ENCODE results near the gene FBXW7.
"Not testable (repeated sequence)": the region's sequence is repeated elsewhere in the genome, so short reads cannot be mapped to it uniquely, and the experiment has no call there.

The FBXW7 gene

GRCh38 chr4:152571770-152572169 is 35.9 kb upstream of the FBXW7 start:
- no peaks in the 10 kb centered on the region for H3K27me3 ChIP-seq (ENCODE audit: control insufficient read depth, insufficient read depth, low read length)
- H3K36me3 ChIP-seq (ENCODE audit: control insufficient read depth, low read depth, low read length): no peaks in the 10 kb centered on the region
- no peak overlapping the region for H3K9ac ChIP-seq (ENCODE audit: low read length)
- H3K4me1 ChIP-seq (ENCODE audit: control insufficient read depth, low read depth, low read length): no peaks in the 10 kb centered on the region
- no peaks in the 10 kb centered on the region for H3K9me3 ChIP-seq (ENCODE audit: control insufficient read depth, low read depth, low read length)
- H3K27ac ChIP-seq (ENCODE audit: low read length): no peak overlapping the region
- H3K4me3 ChIP-seq (ENCODE audit: low read length): no peak overlapping the region

GRCh38 chr4:152571296-152571695 is 35.4 kb upstream of the FBXW7 start:
- H3K9me3 ChIP-seq (ENCODE audit: control insufficient read depth, low read depth, low read length): no peaks in the 10 kb centered on the region

GRCh38 chr4:152565333-152565732 is 29.4 kb upstream of the FBXW7 start:
- H3K27me3 ChIP-seq (ENCODE audit: control insufficient read depth, insufficient read depth, low read length): no peaks in the 10 kb centered on the region
- no peak overlapping the region for H3K4me3 ChIP-seq (ENCODE audit: low read length)
- H3K9me3 ChIP-seq (ENCODE audit: control insufficient read depth, low read depth, low read length): no peaks in the 10 kb centered on the region
- H3K36me3 ChIP-seq (ENCODE audit: control insufficient read depth, low read depth, low read length): no peaks in the 10 kb centered on the region
- no peaks in the 10 kb centered on the region for H3K4me1 ChIP-seq (ENCODE audit: control insufficient read depth, low read depth, low read length)
- H3K9ac ChIP-seq (ENCODE audit: low read length): no peak overlapping the region
- H3K27ac ChIP-seq (ENCODE audit: low read length): no peak overlapping the region

More at GRCh38 chr4:152571296-152571695, 35.4 kb upstream of the FBXW7 start:
- H3K9ac ChIP-seq (ENCODE audit: low read length): no peak overlapping the region
- no peaks in the 10 kb centered on the region for H3K36me3 ChIP-seq (ENCODE audit: control insufficient read depth, low read depth, low read length)
- no peaks in the 10 kb centered on the region for H3K4me1 ChIP-seq (ENCODE audit: control insufficient read depth, low read depth, low read length)
- no peak overlapping the region for H3K4me3 ChIP-seq (ENCODE audit: low read length)
- H3K27ac ChIP-seq (ENCODE audit: low read length): no peak overlapping the region
- no peaks in the 10 kb centered on the region for H3K27me3 ChIP-seq (ENCODE audit: control insufficient read depth, insufficient read depth, low read length)

GRCh38 chr4:152564336-152564735 is 28.4 kb upstream of the FBXW7 start:
- H3K4me3 ChIP-seq (ENCODE audit: low read length): no peak overlapping the region
- no peaks in the 10 kb centered on the region for H3K36me3 ChIP-seq (ENCODE audit: control insufficient read depth, low read depth, low read length)
- no peaks in the 10 kb centered on the region for H3K9me3 ChIP-seq (ENCODE audit: control insufficient read depth, low read depth, low read length)
- H3K27ac ChIP-seq (ENCODE audit: low read length): no peak overlapping the region
- H3K27me3 ChIP-seq (ENCODE audit: control insufficient read depth, insufficient read depth, low read length): no peaks in the 10 kb centered on the region
- no peaks in the 10 kb centered on the region for H3K4me1 ChIP-seq (ENCODE audit: control insufficient read depth, low read depth, low read length)
- no peak overlapping the region for H3K9ac ChIP-seq (ENCODE audit: low read length)

GRCh38 chr4:152563209-152563608 is 27.3 kb upstream of the FBXW7 start:
- no peaks in the 10 kb centered on the region for H3K9me3 ChIP-seq (ENCODE audit: control insufficient read depth, low read depth, low read length)
- H3K4me1 ChIP-seq (ENCODE audit: control insufficient read depth, low read depth, low read length): no peaks in the 10 kb centered on the region
- H3K4me3 ChIP-seq (ENCODE audit: low read length): no peak overlapping the region
- no peak overlapping the region for H3K27ac ChIP-seq (ENCODE audit: low read length)
- H3K27me3 ChIP-seq (ENCODE audit: control insufficient read depth, insufficient read depth, low read length): no peaks in the 10 kb centered on the region
- no peak overlapping the region for H3K9ac ChIP-seq (ENCODE audit: low read length)
- no peaks in the 10 kb centered on the region for H3K36me3 ChIP-seq (ENCODE audit: control insufficient read depth, low read depth, low read length)

GRCh38 chr4:152559641-152560040 is 23.7 kb upstream of the FBXW7 start:
- H3K27ac ChIP-seq (ENCODE audit: low read length): no peak overlapping the region
- no peaks in the 10 kb centered on the region for H3K9me3 ChIP-seq (ENCODE audit: control insufficient read depth, low read depth, low read length)
- H3K36me3 ChIP-seq (ENCODE audit: control insufficient read depth, low read depth, low read length): no peaks in the 10 kb centered on the region
- no peak overlapping the region for H3K4me3 ChIP-seq (ENCODE audit: low read length)
- no peaks in the 10 kb centered on the region for H3K27me3 ChIP-seq (ENCODE audit: control insufficient read depth, insufficient read depth, low read length)
- H3K9ac ChIP-seq (ENCODE audit: low read length): no peak overlapping the region
- H3K4me1 ChIP-seq (ENCODE audit: control insufficient read depth, low read depth, low read length): peaks cover 4% of the 10 kb centered on the region

- Histone ChIP-seq H3K4me3 (ENCODE audit: low read length) (no peak overlapping the region), H3K9ac (ENCODE audit: low read length) (no peak overlapping the region), H3K9me3 (ENCODE audit: control insufficient read depth, low read depth, low read length) (no peaks in the 10 kb centered on the region), H3K36me3 (ENCODE audit: control insufficient read depth, low read depth, low read length) (no peaks in the 10 kb centered on the region), H3K4me1 (ENCODE audit: control insufficient read depth, low read depth, low read length) (peaks cover 4% of the 10 kb centered on the region), H3K27me3 (ENCODE audit: control insufficient read depth, insufficient read depth, low read length) (no peaks in the 10 kb centered on the region), H3K27ac (ENCODE audit: low read length) (no peak overlapping the region)
Measured at GRCh38 chr4:152558396-152558795, 22.5 kb upstream of the FBXW7 start.

- no peaks in the 10 kb centered on the region for H3K27me3 ChIP-seq (ENCODE audit: control insufficient read depth, insufficient read depth, low read length)
- peaks cover 4% of the 10 kb centered on the region for H3K4me1 ChIP-seq (ENCODE audit: control insufficient read depth, low read depth, low read length)
- no peaks in the 10 kb centered on the region for H3K9me3 ChIP-seq (ENCODE audit: control insufficient read depth, low read depth, low read length)
- no peaks in the 10 kb centered on the region for H3K36me3 ChIP-seq (ENCODE audit: control insufficient read depth, low read depth, low read length)
- no peak overlapping the region for H3K27ac ChIP-seq (ENCODE audit: low read length)
- no peak overlapping the region for H3K9ac ChIP-seq (ENCODE audit: low read length)
- no peak overlapping the region for H3K4me3 ChIP-seq (ENCODE audit: low read length)
Measured at GRCh38 chr4:152556834-152557233, 20.9 kb upstream of the FBXW7 start.

- H3K4me3 ChIP-seq (ENCODE audit: low read length): no peak overlapping the region
- H3K27ac ChIP-seq (ENCODE audit: low read length): no peak overlapping the region
- H3K27me3 ChIP-seq (ENCODE audit: control insufficient read depth, insufficient read depth, low read length): no peaks in the 10 kb centered on the region
- no peaks in the 10 kb centered on the region for H3K36me3 ChIP-seq (ENCODE audit: control insufficient read depth, low read depth, low read length)
- H3K4me1 ChIP-seq (ENCODE audit: control insufficient read depth, low read depth, low read length): peaks cover 4% of the 10 kb centered on the region
- no peak overlapping the region for H3K9ac ChIP-seq (ENCODE audit: low read length)
- no peaks in the 10 kb centered on the region for H3K9me3 ChIP-seq (ENCODE audit: control insufficient read depth, low read depth, low read length)
Measured at GRCh38 chr4:152556283-152556682, 20.4 kb upstream of the FBXW7 start.

GRCh38 chr4:152554742-152555141 is 18.9 kb upstream of the FBXW7 start:
- H3K4me1 ChIP-seq (ENCODE audit: control insufficient read depth, low read depth, low read length): peaks cover 4% of the 10 kb centered on the region
- no peaks in the 10 kb centered on the region for H3K36me3 ChIP-seq (ENCODE audit: control insufficient read depth, low read depth, low read length)
- no peak overlapping the region for H3K9ac ChIP-seq (ENCODE audit: low read length)

GRCh38 chr4:152550687-152551086 is 14.8 kb upstream of the FBXW7 start:
- H3K4me1 ChIP-seq (ENCODE audit: control insufficient read depth, low read depth, low read length); H3K4me3 ChIP-seq (ENCODE audit: low read length); H3K9me3 ChIP-seq (ENCODE audit: control insufficient read depth, low read depth, low read length); H3K36me3 ChIP-seq (ENCODE audit: control insufficient read depth, low read depth, low read length); H3K27ac ChIP-seq (ENCODE audit: low read length); H3K27me3 ChIP-seq (ENCODE audit: control insufficient read depth, insufficient read depth, low read length); H3K9ac ChIP-seq (ENCODE audit: low read length): not testable (repeated sequence)

More at GRCh38 chr4:152554742-152555141, 18.9 kb upstream of the FBXW7 start:
- H3K27ac ChIP-seq (ENCODE audit: low read length): no peak overlapping the region
- no peak overlapping the region for H3K4me3 ChIP-seq (ENCODE audit: low read length)
- no peaks in the 10 kb centered on the region for H3K27me3 ChIP-seq (ENCODE audit: control insufficient read depth, insufficient read depth, low read length)
- H3K9me3 ChIP-seq (ENCODE audit: control insufficient read depth, low read depth, low read length): no peaks in the 10 kb centered on the region

GRCh38 chr4:152545088-152545487 is 9.2 kb upstream of the FBXW7 start:
- no peaks in the 10 kb centered on the region for H3K4me1 ChIP-seq (ENCODE audit: control insufficient read depth, low read depth, low read length)
- no peaks in the 10 kb centered on the region for H3K36me3 ChIP-seq (ENCODE audit: control insufficient read depth, low read depth, low read length)
- no peaks in the 10 kb centered on the region for H3K9me3 ChIP-seq (ENCODE audit: control insufficient read depth, low read depth, low read length)
- H3K9ac ChIP-seq (ENCODE audit: low read length): no peak overlapping the region
- no peaks in the 10 kb centered on the region for H3K27me3 ChIP-seq (ENCODE audit: control insufficient read depth, insufficient read depth, low read length)
- no peak overlapping the region for H3K4me3 ChIP-seq (ENCODE audit: low read length)
- no peak overlapping the region for H3K27ac ChIP-seq (ENCODE audit: low read length)
